ENCODE results near the gene NXN. TPM values are rescaled to one million over a fixed set of nuclear protein-coding genes. Genes with fewer than 3 reads are reported as not detected.

NXN gene
- total RNA-seq, 3 donors from 2014 or later: 5.3 to 98.1 (median 9.7) TPM

DNA sequence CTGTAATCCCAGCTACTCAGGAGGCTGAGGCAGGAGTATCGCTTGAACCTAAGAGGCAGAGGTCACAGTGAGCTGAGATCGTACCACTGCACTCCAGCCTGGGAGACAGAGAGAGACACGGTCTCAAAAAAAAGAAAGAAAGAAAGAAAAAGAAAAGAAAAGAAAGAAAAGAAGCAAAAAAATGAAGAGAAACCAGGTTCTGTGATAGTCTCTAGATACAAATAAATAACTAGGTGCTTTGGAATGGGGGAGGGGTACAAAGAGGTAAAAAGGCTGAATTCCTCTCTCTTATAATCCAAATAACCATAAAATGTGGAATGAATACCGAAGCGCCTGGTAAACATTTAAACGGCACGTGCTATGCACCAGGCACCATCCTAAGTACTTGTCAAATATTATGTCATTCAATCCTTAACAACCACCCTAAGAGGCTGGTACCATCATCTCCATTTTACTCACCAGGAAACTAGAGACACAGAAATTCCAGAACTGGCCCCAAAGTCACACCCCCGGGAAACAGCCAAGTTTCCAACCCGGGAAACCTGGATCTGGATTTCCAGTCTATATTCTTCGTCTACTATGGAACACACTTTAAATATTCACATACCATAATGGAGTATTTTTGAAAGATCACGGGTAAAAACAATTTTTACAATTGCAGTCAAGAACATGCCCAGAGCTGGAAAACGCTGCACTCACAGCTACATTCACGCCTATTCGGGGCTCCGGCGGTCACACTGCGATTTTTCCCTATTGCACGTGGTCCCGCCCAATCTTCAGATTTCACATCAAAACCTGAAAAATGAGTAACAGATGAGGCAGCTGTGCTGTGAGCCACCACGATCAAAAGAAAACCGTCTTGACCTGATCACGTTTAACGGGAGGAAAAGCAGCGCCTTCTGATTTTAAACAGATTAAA lies 10.5 kb downstream of the NXN start:
- H3K4me3 ChIP-seq: no peak overlapping the region
- TF ChIP-seq, protein P1, sequence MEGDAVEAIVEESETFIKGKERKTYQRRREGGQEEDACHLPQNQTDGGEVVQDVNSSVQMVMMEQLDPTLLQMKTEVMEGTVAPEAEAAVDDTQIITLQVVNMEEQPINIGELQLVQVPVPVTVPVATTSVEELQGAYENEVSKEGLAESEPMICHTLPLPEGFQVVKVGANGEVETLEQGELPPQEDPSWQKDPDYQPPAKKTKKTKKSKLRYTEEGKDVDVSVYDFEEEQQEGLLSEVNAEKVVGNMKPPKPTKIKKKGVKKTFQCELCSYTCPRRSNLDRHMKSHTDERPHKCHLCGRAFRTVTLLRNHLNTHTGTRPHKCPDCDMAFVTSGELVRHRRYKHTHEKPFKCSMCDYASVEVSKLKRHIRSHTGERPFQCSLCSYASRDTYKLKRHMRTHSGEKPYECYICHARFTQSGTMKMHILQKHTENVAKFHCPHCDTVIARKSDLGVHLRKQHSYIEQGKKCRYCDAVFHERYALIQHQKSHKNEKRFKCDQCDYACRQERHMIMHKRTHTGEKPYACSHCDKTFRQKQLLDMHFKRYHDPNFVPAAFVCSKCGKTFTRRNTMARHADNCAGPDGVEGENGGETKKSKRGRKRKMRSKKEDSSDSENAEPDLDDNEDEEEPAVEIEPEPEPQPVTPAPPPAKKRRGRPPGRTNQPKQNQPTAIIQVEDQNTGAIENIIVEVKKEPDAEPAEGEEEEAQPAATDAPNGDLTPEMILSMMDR (IDR thresholded peaks at IDR 0.05): no peak
- H3K9me3 ChIP-seq: no peaks in the 10 kb centered on the region
- H3K36me3 ChIP-seq (ENCODE audit: low read depth): no peaks in the 10 kb centered on the region
- ATAC-seq (no peak), DNase-seq (peak in 1 of 3 donors; percentile 13)
- intact Hi-C loops (cut with DNase I, micrococcal nuclease): no loop called here
- H3K4me1 ChIP-seq (ENCODE audit: low read depth): no peaks in the 10 kb centered on the region

DNA sequence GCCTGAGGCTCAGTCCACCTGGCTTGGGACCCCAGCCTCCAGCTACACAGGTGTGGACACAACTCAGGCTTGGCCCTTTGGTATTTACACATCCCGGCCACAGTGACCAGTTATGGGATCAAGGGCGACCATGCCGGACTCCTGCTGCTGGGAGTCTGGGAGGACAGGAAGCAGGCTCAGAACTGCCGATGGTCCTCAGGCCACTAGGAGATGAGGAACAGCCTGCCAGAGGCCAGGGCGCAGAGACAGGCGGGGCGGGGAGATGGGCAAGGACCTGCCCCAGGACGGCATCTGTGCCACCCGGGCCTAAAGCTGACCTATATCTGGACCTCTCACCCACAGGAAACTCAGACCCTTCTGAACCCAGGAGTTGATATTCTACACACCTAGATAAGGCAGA lies 12.5 kb downstream of the NXN start:
- no peak overlapping the region for H3K4me3 ChIP-seq
- TF ChIP-seq, protein P1 (IDR thresholded peaks at IDR 0.05): no peak
- no peaks in the 10 kb centered on the region for H3K36me3 ChIP-seq (ENCODE audit: low read depth)
- no peak for DNase-seq
- intact Hi-C loops (cut with DNase I, micrococcal nuclease): no loop called here
- no peak for ATAC-seq
- no peaks in the 10 kb centered on the region for H3K4me1 ChIP-seq (ENCODE audit: low read depth)
- no peaks in the 10 kb centered on the region for H3K9me3 ChIP-seq

DNA sequence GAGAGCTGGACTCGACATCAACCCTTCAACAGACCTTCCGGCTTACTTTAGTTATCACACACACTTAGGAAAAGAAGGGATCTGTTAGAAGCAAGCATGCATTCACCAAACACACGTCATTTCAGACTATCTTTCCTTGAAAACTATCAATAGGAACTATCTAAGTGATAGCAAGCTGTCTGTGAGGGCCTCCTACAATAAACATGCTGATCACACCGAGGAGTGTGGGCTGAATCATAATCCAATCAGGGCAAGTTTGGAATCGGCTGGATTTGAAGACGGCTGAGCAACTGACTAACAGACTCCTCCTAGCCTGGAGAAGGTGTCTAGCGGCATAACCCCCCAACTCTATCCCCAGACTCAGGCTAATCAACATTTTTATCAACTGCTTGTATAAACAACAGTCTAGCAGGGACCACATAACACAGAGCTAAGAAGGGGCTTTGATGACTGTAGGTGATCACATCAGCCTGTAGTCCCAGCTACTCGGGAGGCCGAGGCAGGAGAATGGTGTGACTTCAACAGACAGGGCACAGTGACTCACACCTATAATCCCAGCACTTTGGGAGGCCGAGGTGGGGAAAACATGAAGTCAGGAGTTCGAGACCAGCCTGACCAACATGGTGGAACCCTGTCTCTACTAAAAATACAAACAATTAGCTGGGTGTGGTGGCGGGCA lies 14.1 kb downstream of the NXN start:
- Histone ChIP-seq H3K9me3 (no peaks in the 10 kb centered on the region), H3K4me1 (ENCODE audit: low read depth) (no peaks in the 10 kb centered on the region), H3K36me3 (ENCODE audit: low read depth) (no peaks in the 10 kb centered on the region), H3K4me3 (no peak overlapping the region)
- TF ChIP-seq, protein P1 (IDR thresholded peaks at IDR 0.05): no peak
- no peak for DNase-seq
- ATAC-seq: no peak
- intact Hi-C loops (cut with DNase I, micrococcal nuclease): no loop called here

DNA sequence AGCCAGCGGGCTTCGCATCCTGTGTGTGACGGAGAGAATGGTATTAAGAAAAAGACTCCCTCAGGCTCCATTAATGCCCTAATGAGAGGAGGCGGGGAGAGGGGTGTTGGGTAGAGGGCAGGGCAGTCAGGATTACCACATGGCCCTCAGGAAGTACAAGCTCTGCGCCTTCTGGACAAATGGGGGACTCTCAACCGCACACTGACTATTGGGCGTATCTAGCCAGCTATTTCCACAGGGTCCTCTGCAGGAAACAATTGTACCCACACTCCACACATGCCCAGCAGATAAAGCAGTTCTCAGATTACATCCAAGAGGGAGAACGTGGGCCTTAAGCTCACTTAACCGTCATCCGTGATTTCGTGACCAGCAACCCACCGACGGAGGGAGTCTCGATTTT lies 14.7 kb downstream of the NXN start:
- no peak overlapping the region for H3K4me3 ChIP-seq
- TF ChIP-seq, protein P1 (IDR thresholded peaks at IDR 0.05): no peak
- no peaks in the 10 kb centered on the region for H3K4me1 ChIP-seq (ENCODE audit: low read depth)
- DNase-seq: no peak
- no peaks in the 10 kb centered on the region for H3K9me3 ChIP-seq
- no peaks in the 10 kb centered on the region for H3K36me3 ChIP-seq (ENCODE audit: low read depth)
- no peak for ATAC-seq
- intact Hi-C loops (cut with DNase I, micrococcal nuclease): no loop called here

DNA sequence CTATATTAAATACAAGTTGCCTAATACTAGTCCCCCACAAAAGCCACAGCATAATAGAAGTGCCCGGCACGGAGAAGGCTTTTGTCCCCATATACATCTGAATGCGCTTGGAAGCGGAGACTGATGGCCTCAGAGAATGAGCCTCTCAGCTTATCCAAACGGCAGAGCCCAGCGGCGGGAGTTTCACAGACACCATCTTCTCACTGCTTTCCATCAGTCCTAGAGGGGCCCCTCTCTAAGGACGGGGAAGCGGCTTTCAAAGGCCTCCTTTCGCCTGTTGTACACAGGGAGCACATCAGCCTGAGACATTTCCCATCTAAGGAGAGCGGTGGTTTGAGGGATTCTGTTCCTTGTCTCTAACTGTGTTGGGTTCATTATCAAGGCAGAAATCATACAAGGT lies 16.9 kb downstream of the NXN start:
- ATAC-seq: no peak
- TF ChIP-seq, protein P1 (IDR thresholded peaks at IDR 0.05): no peak
- Histone ChIP-seq H3K4me1 (ENCODE audit: low read depth) (no peaks in the 10 kb centered on the region), H3K4me3 (no peak overlapping the region), H3K9me3 (no peaks in the 10 kb centered on the region), H3K36me3 (ENCODE audit: low read depth) (no peaks in the 10 kb centered on the region)
- intact Hi-C loops (cut with DNase I, micrococcal nuclease): no loop called here
- no peak for DNase-seq
